ENCODE data around the gene PRLHR. TPM values are rescaled to one million over a fixed set of nuclear protein-coding genes. Genes with fewer than 3 reads are reported as not detected.
"Not testable (repeated sequence)": the region's sequence is repeated elsewhere in the genome, so short reads cannot be mapped to it uniquely, and the experiment has no call there.

The PRLHR gene
- polyA plus RNA-seq, 4 donors, result 0.03 to 0.15 TPM; not detected in 2

- H3K27me3 ChIP-seq (ENCODE audit: control insufficient read depth in 3 of 3, insufficient read depth in 3 of 3, low read length in 3 of 3), result peaks cover 0 to 5% (median 3%) of the 10 kb centered on the region in 3 donors
- WGBS, 3 donors, result 59 to 78% (median 68%) methylated on average over 3 of the region's 3 CpGs
- H3K4me1 ChIP-seq (ENCODE audit: control insufficient read depth in 3 of 3, insufficient read depth in 2 of 3, low read depth in 1 of 3, low read length in 2 of 3), result no peaks in the 10 kb centered on the region
- H3K4me3 ChIP-seq (ENCODE audit: low read depth in 1 of 3, low read length in 3 of 3), result no peak overlapping the region
- no peak for DNase-seq
- no peak for FAIRE-seq
- H3K36me3 ChIP-seq (ENCODE audit: control insufficient read depth in 3 of 3, insufficient read depth in 2 of 3, low read depth in 1 of 3, low read length in 3 of 3), result no peaks in the 10 kb centered on the region
- no peak overlapping the region for H3K27ac ChIP-seq (ENCODE audit: low read depth in 1 of 3, low read length in 2 of 3)
- no peaks in the 10 kb centered on the region for H3K9me3 ChIP-seq (ENCODE audit: control insufficient read depth in 2 of 2, insufficient read depth in 1 of 2, low read depth in 1 of 2, low read length in 1 of 2)
These were observed 30.1 kb upstream of the PRLHR start for GRCh38 chr10:118625504-118625903.

- DNase-seq (no peak), FAIRE-seq (no peak)
- Histone ChIP-seq H3K4me3 (ENCODE audit: low read depth in 1 of 3, low read length in 3 of 3) (no peak overlapping the region), H3K36me3 (ENCODE audit: control insufficient read depth in 3 of 3, insufficient read depth in 2 of 3, low read depth in 1 of 3, low read length in 3 of 3) (no peaks in the 10 kb centered on the region), H3K9me3 (ENCODE audit: control insufficient read depth in 2 of 2, insufficient read depth in 1 of 2, low read depth in 1 of 2, low read length in 1 of 2) (no peaks in the 10 kb centered on the region), H3K4me1 (ENCODE audit: control insufficient read depth in 3 of 3, insufficient read depth in 2 of 3, low read depth in 1 of 3, low read length in 2 of 3) (no peaks in the 10 kb centered on the region), H3K27me3 (ENCODE audit: control insufficient read depth in 3 of 3, insufficient read depth in 3 of 3, low read length in 3 of 3) (peaks cover 0 to 3% (median 3%) of the 10 kb centered on the region in 3 donors), H3K27ac (ENCODE audit: low read depth in 1 of 3, low read length in 2 of 3) (no peak overlapping the region)
- 42 to 57% (median 50%) methylated on average over 5 of the region's 5 CpGs for WGBS, 3 donors
These were observed 29.3 kb upstream of the PRLHR start for GRCh38 chr10:118624747-118625146.

- FAIRE-seq (no peak), DNase-seq (no peak)
- H3K4me3 ChIP-seq (ENCODE audit: low read depth in 1 of 3, low read length in 3 of 3), result no peak overlapping the region
- no peaks in the 10 kb centered on the region for H3K9me3 ChIP-seq (ENCODE audit: control insufficient read depth in 2 of 2, insufficient read depth in 1 of 2, low read depth in 1 of 2, low read length in 1 of 2)
- H3K4me1 ChIP-seq (ENCODE audit: control insufficient read depth in 3 of 3, insufficient read depth in 2 of 3, low read depth in 1 of 3, low read length in 2 of 3), result no peaks in the 10 kb centered on the region
- peaks cover 0 to 3% (median 0%) of the 10 kb centered on the region in 3 donors for H3K27me3 ChIP-seq (ENCODE audit: control insufficient read depth in 3 of 3, insufficient read depth in 3 of 3, low read length in 3 of 3)
- H3K27ac ChIP-seq (ENCODE audit: low read depth in 1 of 3, low read length in 2 of 3), result no peak overlapping the region
- WGBS, 3 donors, result 30 to 34% (median 34%) methylated on average over 7 of the region's 7 CpGs
- H3K36me3 ChIP-seq (ENCODE audit: control insufficient read depth in 3 of 3, insufficient read depth in 2 of 3, low read depth in 1 of 3, low read length in 3 of 3), result no peaks in the 10 kb centered on the region
These were observed 26.0 kb upstream of the PRLHR start for GRCh38 chr10:118621304-118621942.

GRCh38 chr10:118613863-118614262 is 18.4 kb upstream of the PRLHR start:
- not testable (repeated sequence) for H3K9me3 ChIP-seq (ENCODE audit: control insufficient read depth in 2 of 2, insufficient read depth in 1 of 2, low read depth in 1 of 2, low read length in 1 of 2); H3K36me3 ChIP-seq (ENCODE audit: control insufficient read depth in 3 of 3, insufficient read depth in 2 of 3, low read depth in 1 of 3, low read length in 3 of 3); DNase-seq; H3K4me1 ChIP-seq (ENCODE audit: control insufficient read depth in 3 of 3, insufficient read depth in 2 of 3, low read depth in 1 of 3, low read length in 2 of 3); H3K4me3 ChIP-seq (ENCODE audit: low read depth in 1 of 3, low read length in 3 of 3); H3K27me3 ChIP-seq (ENCODE audit: control insufficient read depth in 3 of 3, insufficient read depth in 3 of 3, low read length in 3 of 3); FAIRE-seq; H3K27ac ChIP-seq (ENCODE audit: low read depth in 1 of 3, low read length in 2 of 3)
- WGBS, 3 donors, result 59 to 65% (median 63%) methylated on average over 4 of the region's 4 CpGs

- Histone ChIP-seq H3K4me1 (ENCODE audit: control insufficient read depth in 3 of 3, insufficient read depth in 2 of 3, low read depth in 1 of 3, low read length in 2 of 3) (no peaks in the 10 kb centered on the region), H3K36me3 (ENCODE audit: control insufficient read depth in 3 of 3, insufficient read depth in 2 of 3, low read depth in 1 of 3, low read length in 3 of 3) (no peaks in the 10 kb centered on the region), H3K9me3 (ENCODE audit: control insufficient read depth in 2 of 2, insufficient read depth in 1 of 2, low read depth in 1 of 2, low read length in 1 of 2) (peaks cover 0 to 15% of the 10 kb centered on the region in 2 donors), H3K27ac (ENCODE audit: low read depth in 1 of 3, low read length in 2 of 3) (no peak overlapping the region), H3K27me3 (ENCODE audit: control insufficient read depth in 3 of 3, insufficient read depth in 3 of 3, low read length in 3 of 3) (peaks cover 0 to 3% (median 0%) of the 10 kb centered on the region in 3 donors), H3K4me3 (ENCODE audit: low read depth in 1 of 3, low read length in 3 of 3) (no peak overlapping the region)
- no peak for DNase-seq
- FAIRE-seq, result no peak
- 63 to 71% (median 67%) methylated on average over 2 of the region's 2 CpGs for WGBS, 3 donors
These were observed 15.1 kb upstream of the PRLHR start for GRCh38 chr10:118610577-118610976.

- no peak overlapping the region for H3K27ac ChIP-seq (ENCODE audit: low read depth in 1 of 3, low read length in 2 of 3)
- H3K4me1 ChIP-seq (ENCODE audit: control insufficient read depth in 3 of 3, insufficient read depth in 2 of 3, low read depth in 1 of 3, low read length in 2 of 3), result no peaks in the 10 kb centered on the region
- H3K4me3 ChIP-seq (ENCODE audit: low read depth in 1 of 3, low read length in 3 of 3), result no peak overlapping the region
- peaks cover 0 to 15% of the 10 kb centered on the region in 2 donors for H3K9me3 ChIP-seq (ENCODE audit: control insufficient read depth in 2 of 2, insufficient read depth in 1 of 2, low read depth in 1 of 2, low read length in 1 of 2)
- peaks cover 0 to 3% (median 0%) of the 10 kb centered on the region in 3 donors for H3K27me3 ChIP-seq (ENCODE audit: control insufficient read depth in 3 of 3, insufficient read depth in 3 of 3, low read length in 3 of 3)
- no peaks in the 10 kb centered on the region for H3K36me3 ChIP-seq (ENCODE audit: control insufficient read depth in 3 of 3, insufficient read depth in 2 of 3, low read depth in 1 of 3, low read length in 3 of 3)
- FAIRE-seq, result no peak
- 76 to 94% (median 91%) methylated on average over 4 of the region's 4 CpGs for WGBS, 3 donors
- no peak for DNase-seq
These were observed 12.4 kb upstream of the PRLHR start for GRCh38 chr10:118607768-118608354.

GRCh38 chr10:118605694-118606093 is 10.2 kb upstream of the PRLHR start:
- no peak for FAIRE-seq
- 81 to 85% (median 83%) methylated on average over 10 of the region's 10 CpGs for WGBS, 3 donors
- peaks cover 0 to 3% (median 0%) of the 10 kb centered on the region in 3 donors for H3K27me3 ChIP-seq (ENCODE audit: control insufficient read depth in 3 of 3, insufficient read depth in 3 of 3, low read length in 3 of 3)
- H3K27ac ChIP-seq (ENCODE audit: low read depth in 1 of 3, low read length in 2 of 3), result no peak overlapping the region
- H3K4me3 ChIP-seq (ENCODE audit: low read depth in 1 of 3, low read length in 3 of 3), result no peak overlapping the region
- H3K9me3 ChIP-seq (ENCODE audit: control insufficient read depth in 2 of 2, insufficient read depth in 1 of 2, low read depth in 1 of 2, low read length in 1 of 2), result peaks cover 0 to 15% of the 10 kb centered on the region in 2 donors
- no peaks in the 10 kb centered on the region for H3K36me3 ChIP-seq (ENCODE audit: control insufficient read depth in 3 of 3, insufficient read depth in 2 of 3, low read depth in 1 of 3, low read length in 3 of 3)
- DNase-seq, result no peak
- no peaks in the 10 kb centered on the region for H3K4me1 ChIP-seq (ENCODE audit: control insufficient read depth in 3 of 3, insufficient read depth in 2 of 3, low read depth in 1 of 3, low read length in 2 of 3)

- WGBS, 3 donors, result 6 to 8% (median 6%) methylated on average over 12 to 16 of the region's 16 CpGs
- H3K27me3 ChIP-seq (ENCODE audit: control insufficient read depth in 3 of 3, insufficient read depth in 3 of 3, low read length in 3 of 3), result peaks cover 0 to 43% (median 31%) of the 10 kb centered on the region in 3 donors
- DNase-seq, result peak in 1 of 2 donors; percentile 26
These were observed 1.1 kb upstream of the PRLHR start for GRCh38 chr10:118596426-118597124.

More at GRCh38 chr10:118596426-118597124, 1.1 kb upstream of the PRLHR start:
- Histone ChIP-seq H3K27ac (ENCODE audit: low read depth in 1 of 3, low read length in 2 of 3) (no peak overlapping the region), H3K4me3 (ENCODE audit: low read depth in 1 of 3, low read length in 3 of 3) (no peak overlapping the region), H3K9me3 (ENCODE audit: control insufficient read depth in 2 of 2, insufficient read depth in 1 of 2, low read depth in 1 of 2, low read length in 1 of 2) (no peaks in the 10 kb centered on the region), H3K36me3 (ENCODE audit: control insufficient read depth in 3 of 3, insufficient read depth in 2 of 3, low read depth in 1 of 3, low read length in 3 of 3) (no peaks in the 10 kb centered on the region), H3K4me1 (ENCODE audit: control insufficient read depth in 3 of 3, insufficient read depth in 2 of 3, low read depth in 1 of 3, low read length in 2 of 3) (no peaks in the 10 kb centered on the region)
- FAIRE-seq, result no peak
